Hepatocyte (in vitro differentiated cells): Measurements from ENCODE around the gene IL1RL2. TPM values are rescaled to one million over a fixed set of nuclear protein-coding genes. Genes with fewer than 3 reads are reported as not detected.

Experiments
- DNase-seq: peaks from one replicate; pipeline ENCODE4 v3.0.0-alpha.2; 2016; ENCODE audit warnings: low spot score
- H2AFZ ChIP-seq: fragments of 200-600 bp; sonication (generic); 2 replicates; pipeline ENCODE4 v1.6.0; 2016; ENCODE audit warnings: antibody characterized with exemption, mild to moderate bottlenecking
- H3K27ac ChIP-seq: fragments of 200-600 bp; sonication (generic); 2 replicates; pipeline ENCODE4 v1.5.1; 2016; ENCODE audit warnings: mild to moderate bottlenecking
- H3K27me3 ChIP-seq: fragments of 200-600 bp; sonication (generic); 2 replicates; pipeline ENCODE4 v1.6.1; 2016
- H3K36me3 ChIP-seq: fragments of 200-600 bp; sonication (generic); replicated peaks from 2 replicates; pipeline ENCODE4 v1.5.1; 2016; ENCODE audit warnings: low read depth; ENCODE audit not compliant: insufficient read depth
- H3K4me1 ChIP-seq: fragments of 200-600 bp; sonication (generic); 2 replicates; pipeline ENCODE4 v1.5.1; 2016; ENCODE audit warnings: mild to moderate bottlenecking, moderate library complexity; ENCODE audit not compliant: insufficient read depth
- H3K4me2 ChIP-seq: fragments of 200-600 bp; sonication (generic); 2 replicates; pipeline ENCODE4 v1.6.0; 2016
- H3K4me3 ChIP-seq: fragments of 200-600 bp; sonication (generic); 2 replicates; pipeline ENCODE4 v1.5.1; 2016; ENCODE audit warnings: mild to moderate bottlenecking
- H3K79me2 ChIP-seq: fragments of 200-600 bp; sonication (generic); 2 replicates; pipeline ENCODE4 v1.6.0; 2017; ENCODE audit warnings: mild to moderate bottlenecking
- H3K9me2 ChIP-seq: fragments of 200-600 bp; sonication (generic); replicated peaks from 2 replicates; pipeline ENCODE4 v1.6.0; 2017; ENCODE audit warnings: mild to moderate bottlenecking; ENCODE audit not compliant: insufficient read depth
- H3K9me3 ChIP-seq: fragments of 200-600 bp; sonication (generic); 2 replicates; pipeline ENCODE4 v1.5.1; 2016; ENCODE audit warnings: low read depth, mild to moderate bottlenecking
- H4K20me1 ChIP-seq: fragments of 200-600 bp; sonication (generic); 2 replicates; pipeline ENCODE4 v1.6.0; 2016; ENCODE audit warnings: mild to moderate bottlenecking; ENCODE audit not compliant: insufficient read depth, poor library complexity, severe bottlenecking
- CTCF ChIP-seq: fragments of 200-600 bp; sonication (generic); IDR thresholded peaks from 2 replicates; pipeline ENCODE4 v1.5.1; 2016; ENCODE audit warnings: antibody characterized with exemption, mild to moderate bottlenecking; ENCODE audit not compliant: poor library complexity
- EZH2 ChIP-seq: fragments of 200-600 bp; sonication (generic); IDR thresholded peaks from 2 replicates; pipeline ENCODE4 v1.6.1; 2016; ENCODE audit warnings: antibody characterized with exemption, mild to moderate bottlenecking, borderline replicate concordance
- EZH2phosphoT487 ChIP-seq: fragments of 200-600 bp; sonication (generic); IDR thresholded peaks from one replicate; pipeline ENCODE4 v1.6.1; 2018; ENCODE audit warnings: antibody characterized with exemption, mild to moderate bottlenecking, low read depth, moderate library complexity; ENCODE audit not compliant: unreplicated experiment, severe bottlenecking
- WGBS: methylation state at CpG from one replicate; pipeline ENCODE4 v1.1.6; 2016; ENCODE audit warnings: low lambda C conversion rate; ENCODE audit errors: missing lambda C conversion rate; 5-methylcytosine and 5-hydroxymethylcytosine counted together
- polyA plus RNA-seq: library from polyadenylated mRNA; unstranded; fragments of >200 nt; fragmentation: Nextera tagmentation; extraction: Ambion mirVana; gene quantifications from 2 replicates; pipeline ENCODE4 v1.2.1, GENCODE V29; 2016
- total RNA-seq: library from RNA; depleted of rRNA; stranded (reverse); fragments of >200 nt; gene quantifications from 2 replicates; pipeline ENCODE4 v1.2.3, GENCODE V29; 2014

IL1RL2 gene
- total and polyA plus RNA-seq, 2 experiments from 2014 or later = 1.3 TPM; not detected in 1

DNA sequence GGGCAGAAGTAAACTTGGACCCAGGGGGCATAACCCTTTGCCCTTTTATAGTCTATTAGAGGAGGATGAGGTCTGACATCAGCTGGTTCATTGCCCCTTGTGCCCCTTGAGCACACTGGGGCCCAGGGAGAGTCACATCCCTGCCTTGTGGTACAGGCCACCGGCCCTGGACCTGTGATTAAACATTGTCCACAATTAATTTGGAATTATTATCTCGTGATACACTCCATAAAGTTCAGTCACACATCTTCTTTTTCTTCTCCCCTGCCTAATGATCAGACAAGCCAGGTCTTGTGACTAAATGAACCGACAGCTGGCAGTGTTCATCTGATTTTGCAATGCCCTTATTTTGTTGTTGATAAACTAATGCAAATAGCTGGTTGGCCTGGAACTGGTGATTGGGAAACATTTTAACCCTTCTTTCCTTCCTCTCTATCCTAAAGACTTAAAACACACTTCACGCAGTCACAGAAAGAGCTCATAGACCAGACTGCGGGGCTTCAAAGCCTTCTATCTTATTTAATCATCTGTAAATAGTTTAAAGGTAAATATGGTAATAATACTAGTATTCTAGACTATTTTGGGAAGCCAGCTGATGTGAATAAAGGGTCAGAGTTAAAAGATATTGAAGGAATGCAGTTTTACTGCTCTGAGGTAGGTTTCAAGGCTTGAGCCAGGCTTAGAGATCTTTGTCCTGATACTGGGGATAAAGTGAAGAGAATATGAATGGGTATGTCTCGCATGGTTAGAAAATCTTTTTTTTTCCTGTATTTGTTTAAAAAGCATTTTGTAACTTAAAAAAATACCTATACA, 30.9 kb upstream of the IL1RL2 start:
- H2AFZ ChIP-seq = no peak overlapping the region
- no peak overlapping the region for H3K4me3 ChIP-seq
- H3K9me3 ChIP-seq = no peaks in the 10 kb centered on the region
- H3K4me1 ChIP-seq = peaks cover 31% of the 10 kb centered on the region
- no peaks in the 10 kb centered on the region for H4K20me1 ChIP-seq
- H3K79me2 ChIP-seq = peaks cover 54% of the 10 kb centered on the region
- H3K9me2 ChIP-seq = no peaks in the 10 kb centered on the region
- H3K4me2 ChIP-seq = peak overlapping the region; percentile 18
- 37% methylated on average over 6 of the region's 6 CpGs for WGBS
- TF ChIP-seq EZH2phosphoT487 = no peak
- no peak for TF ChIP-seq CTCF
- no peak for TF ChIP-seq EZH2
- H3K27ac ChIP-seq = peak overlapping the region; percentile 88
- peak; percentile 75 for DNase-seq
- H3K27me3 ChIP-seq = no peaks in the 10 kb centered on the region
- H3K36me3 ChIP-seq = no peaks in the 10 kb centered on the region

GRCh38 chr2:102158011-102158755, 28.6 kb upstream of the IL1RL2 start:
- Histone ChIP-seq H3K27ac (peak overlapping the region; percentile 88), H2AFZ (no peak overlapping the region), H3K27me3 (no peaks in the 10 kb centered on the region), H3K9me3 (no peaks in the 10 kb centered on the region), H3K4me1 (peaks cover 31% of the 10 kb centered on the region), H3K36me3 (no peaks in the 10 kb centered on the region), H3K4me2 (no peak overlapping the region), H4K20me1 (no peaks in the 10 kb centered on the region), H3K79me2 (peaks cover 50% of the 10 kb centered on the region), H3K9me2 (no peaks in the 10 kb centered on the region), H3K4me3 (no peak overlapping the region)
- no peak for TF ChIP-seq EZH2phosphoT487
- no peak for TF ChIP-seq CTCF
- TF ChIP-seq EZH2 = no peak
- DNase-seq = no peak

GRCh38 chr2:102159295-102159694, 27.5 kb upstream of the IL1RL2 start:
- H4K20me1 ChIP-seq = no peaks in the 10 kb centered on the region
- peaks cover 52% of the 10 kb centered on the region for H3K79me2 ChIP-seq
- no peak overlapping the region for H2AFZ ChIP-seq
- no peak overlapping the region for H3K4me2 ChIP-seq
- no peak overlapping the region for H3K4me3 ChIP-seq
- H3K27me3 ChIP-seq = no peaks in the 10 kb centered on the region
- WGBS = 24% methylated on average over 1 of the region's 1 CpG
- H3K9me3 ChIP-seq = no peaks in the 10 kb centered on the region
- peak; percentile 35 for DNase-seq
- no peaks in the 10 kb centered on the region for H3K9me2 ChIP-seq
- H3K27ac ChIP-seq = peak overlapping the region; percentile 88
- peaks cover 31% of the 10 kb centered on the region for H3K4me1 ChIP-seq
- H3K36me3 ChIP-seq = no peaks in the 10 kb centered on the region
- TF ChIP-seq EZH2 (no peak), CTCF (no peak), EZH2phosphoT487 (no peak)
